ENCODE data around the gene C6orf15.

C6orf15 gene

GRCh38 chr6:31112478-31112877, at the start of gene C6orf15:
C6orf15 (minus strand) TSS chr6:31112575; CDS start chr6:31112555, 20 bp downstream.
- DNase-seq, result no peak

GRCh38 chr6:31161216-31162126, 49.1 kb upstream of the C6orf15 start:
- DNase-seq, result no peak

GRCh38 chr6:31158863-31159855, 46.8 kb upstream of the C6orf15 start:
- peak; percentile 35 to 40 for DNase-seq

- DNase-seq, result peak; percentile 99
Observed at GRCh38 chr6:31158140-31158862, 45.9 kb upstream of the C6orf15 start, which contains the start of gene TCF19. TCF19 (plus strand) TSS chr6:31158589; CDS start chr6:31159470, 881 bp downstream.

GRCh38 chr6:31157513-31158139, 45.3 kb upstream of the C6orf15 start, which contains the start of gene CCHCR1:
CCHCR1 (minus strand) TSS chr6:31157802; CDS start chr6:31157600, 202 bp downstream.
- DNase-seq, result no peak

- no peak for DNase-seq
Observed at GRCh38 chr6:31156641-31157040, 44.3 kb upstream of the C6orf15 start.

GRCh38 chr6:31154436-31154835, 42.1 kb upstream of the C6orf15 start:
- DNase-seq, result no peak

GRCh38 chr6:31152781-31153180, 40.4 kb upstream of the C6orf15 start:
- DNase-seq, result no peak

GRCh38 chr6:31149827-31150447, 37.6 kb upstream of the C6orf15 start:
- DNase-seq, result no peak

- no peak for DNase-seq
Observed at GRCh38 chr6:31145386-31145785, 33.0 kb upstream of the C6orf15 start.

- no peak for DNase-seq
Observed at GRCh38 chr6:31144970-31145340, 32.6 kb upstream of the C6orf15 start.

- no peak for DNase-seq
Observed at GRCh38 chr6:31144296-31144969, 32.1 kb upstream of the C6orf15 start.

- DNase-seq, result no peak
Observed at GRCh38 chr6:31143148-31143547, 30.8 kb upstream of the C6orf15 start.

- no peak for DNase-seq
Observed at GRCh38 chr6:31142361-31142761, 30.0 kb upstream of the C6orf15 start.

- no peak for DNase-seq
Observed at GRCh38 chr6:31140643-31141042, 28.3 kb upstream of the C6orf15 start.

- no peak for DNase-seq
Observed at GRCh38 chr6:31139599-31139998, 27.2 kb upstream of the C6orf15 start.

GRCh38 chr6:31138982-31139381, 26.6 kb upstream of the C6orf15 start, which contains the start of gene PSORS1C2:
PSORS1C2 (minus strand) TSS chr6:31139066; CDS start chr6:31139026, 40 bp downstream.
- DNase-seq, result no peak

GRCh38 chr6:31135710-31136109, 23.3 kb upstream of the C6orf15 start:
- no peak for DNase-seq

GRCh38 chr6:31132806-31133205, 20.4 kb upstream of the C6orf15 start:
- DNase-seq, result no peak

GRCh38 chr6:31131595-31131994, 19.2 kb upstream of the C6orf15 start:
- DNase-seq, result no peak

GRCh38 chr6:31130751-31131150, 18.4 kb upstream of the C6orf15 start:
- no peak for DNase-seq
